GM12872 (cell line): ENCODE measurements around the gene IL1RAPL1.

Source experiments
- CTCF ChIP-seq: IDR thresholded peaks from 3 replicates; pipeline ENCODE4 v1.5.1; 2011; ENCODE audit warnings: low read depth, mild to moderate bottlenecking, low read length, moderate library complexity; ENCODE audit not compliant: insufficient read depth

Gene IL1RAPL1

GRCh38 chrX:28773807-28774206, 186.6 kb downstream of the IL1RAPL1 start:
- no peak for TF ChIP-seq CTCF

GRCh38 chrX:28787206-28787605, 200.0 kb downstream of the IL1RAPL1 start:
- TF ChIP-seq CTCF, result no peak

GRCh38 chrX:28802625-28803024, 215.4 kb downstream of the IL1RAPL1 start:
- no peak for TF ChIP-seq CTCF

- no peak for TF ChIP-seq CTCF
Observed at GRCh38 chrX:28835991-28836390, 248.7 kb downstream of the IL1RAPL1 start.

- no peak for TF ChIP-seq CTCF
Observed at GRCh38 chrX:28843817-28844216, 256.6 kb downstream of the IL1RAPL1 start.

GRCh38 chrX:28847423-28847822, 260.2 kb downstream of the IL1RAPL1 start:
- TF ChIP-seq CTCF, result no peak

- no peak for TF ChIP-seq CTCF
Observed at GRCh38 chrX:28848707-28849106, 261.5 kb downstream of the IL1RAPL1 start.

GRCh38 chrX:28850955-28851354, 263.7 kb downstream of the IL1RAPL1 start:
- no peak for TF ChIP-seq CTCF
